Vagina (tissue), 2 donors: ENCODE results near the gene RPS4Y2.

ENCODE experiments used
- POLR2AphosphoS5 ChIP-seq, 2 donors: sonication (generic); formaldehyde crosslinking; IDR thresholded peaks; one replicate each; pipeline ENCODE4 v1.9.0; 2017; ENCODE audit warnings: antibody characterized with exemption in 2 of 2, mild to moderate bottlenecking in 2 of 2, low read depth in 1 of 2; ENCODE audit not compliant: insufficient read depth in 1 of 2
- TF ChIP-seq, protein P1 (sequence below), 3 experiments: fragments of 450-650 bp in 2 of 3; fragments of 200-600 bp in 1 of 3; sonication (generic) in 1 of 3; IDR thresholded peaks; one replicate each; pipeline ENCODE4 v1.5.1; 2017 to 2019; ENCODE audit warnings: antibody characterized with exemption in 3 of 3, mild to moderate bottlenecking in 2 of 3, moderate library complexity in 2 of 3

DNA sequence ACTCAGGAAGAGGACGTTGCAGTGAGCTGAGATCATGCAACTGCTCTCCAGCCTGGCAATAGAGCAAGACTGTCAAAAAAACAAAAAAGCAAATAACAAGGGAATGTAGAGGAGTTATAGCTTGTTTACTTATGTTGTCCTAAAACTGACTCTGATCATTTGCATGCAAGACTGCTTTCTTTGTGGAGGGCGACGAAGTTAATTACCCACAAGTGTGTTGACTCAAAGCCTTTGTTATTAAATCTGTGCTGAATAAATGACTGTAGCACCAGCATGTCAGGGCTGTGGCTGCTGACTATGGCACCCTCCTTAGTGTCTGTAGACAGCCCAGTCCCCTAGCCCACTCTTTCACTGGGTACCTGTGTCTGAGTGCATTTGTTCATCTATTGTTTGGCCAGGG lies 50.3 kb downstream of the RPS4Y2 start:
- TF ChIP-seq, protein P1, sequence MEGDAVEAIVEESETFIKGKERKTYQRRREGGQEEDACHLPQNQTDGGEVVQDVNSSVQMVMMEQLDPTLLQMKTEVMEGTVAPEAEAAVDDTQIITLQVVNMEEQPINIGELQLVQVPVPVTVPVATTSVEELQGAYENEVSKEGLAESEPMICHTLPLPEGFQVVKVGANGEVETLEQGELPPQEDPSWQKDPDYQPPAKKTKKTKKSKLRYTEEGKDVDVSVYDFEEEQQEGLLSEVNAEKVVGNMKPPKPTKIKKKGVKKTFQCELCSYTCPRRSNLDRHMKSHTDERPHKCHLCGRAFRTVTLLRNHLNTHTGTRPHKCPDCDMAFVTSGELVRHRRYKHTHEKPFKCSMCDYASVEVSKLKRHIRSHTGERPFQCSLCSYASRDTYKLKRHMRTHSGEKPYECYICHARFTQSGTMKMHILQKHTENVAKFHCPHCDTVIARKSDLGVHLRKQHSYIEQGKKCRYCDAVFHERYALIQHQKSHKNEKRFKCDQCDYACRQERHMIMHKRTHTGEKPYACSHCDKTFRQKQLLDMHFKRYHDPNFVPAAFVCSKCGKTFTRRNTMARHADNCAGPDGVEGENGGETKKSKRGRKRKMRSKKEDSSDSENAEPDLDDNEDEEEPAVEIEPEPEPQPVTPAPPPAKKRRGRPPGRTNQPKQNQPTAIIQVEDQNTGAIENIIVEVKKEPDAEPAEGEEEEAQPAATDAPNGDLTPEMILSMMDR (IDR thresholded peaks at IDR 0.05): no peak
- no peak for TF ChIP-seq POLR2AphosphoS5 (IDR thresholded peaks at IDR 0.05; ENCODE audit: insufficient read depth in 1 of 2, low read depth in 1 of 2)
